Stomach (tissue), 4 donors: ENCODE data around the gene HNRNPK.

Experiments used
- EP300 ChIP-seq: sonication (generic); formaldehyde crosslinking; IDR thresholded peaks from one replicate; pipeline ENCODE4 v1.6.1; 2017; ENCODE audit warnings: antibody characterized with exemption
- POLR2AphosphoS5 ChIP-seq, 3 donors: sonication (generic); formaldehyde crosslinking; IDR thresholded peaks; one replicate each; pipeline ENCODE4 v1.6.1; 2016; ENCODE audit warnings: antibody characterized with exemption in 3 of 3
- TF ChIP-seq, protein P1 (sequence below), 7 experiments: fragments of 450-650 bp in 4 of 7; fragments of 200-600 bp in 3 of 7; sonication (generic) in 3 of 7; IDR thresholded peaks; one replicate each; pipeline ENCODE4 v1.5.1; 2016 to 2019; ENCODE audit warnings: antibody characterized with exemption in 7 of 7, control low read depth in 2 of 7, mild to moderate bottlenecking in 1 of 7

DNA sequence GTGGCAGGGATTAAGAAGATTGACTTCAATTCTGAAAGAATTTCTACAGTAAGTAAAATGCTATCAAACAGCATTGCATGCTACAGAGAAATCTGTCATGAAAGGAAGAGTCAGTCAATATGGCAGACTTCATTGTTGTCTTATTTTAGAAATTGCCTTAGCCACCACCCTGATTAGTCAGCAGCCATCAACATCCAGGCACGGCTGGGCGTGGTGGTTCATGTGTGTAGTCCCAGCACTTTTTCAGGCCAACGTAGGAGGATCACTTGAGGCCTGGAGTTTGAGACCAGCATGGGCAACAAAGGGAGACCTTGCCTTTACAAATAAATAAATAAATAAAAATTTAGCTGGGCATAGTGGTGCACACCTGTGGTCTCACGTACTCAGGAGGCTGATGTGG is 47.2 kb upstream of the HNRNPK start:
- TF ChIP-seq, protein P1, sequence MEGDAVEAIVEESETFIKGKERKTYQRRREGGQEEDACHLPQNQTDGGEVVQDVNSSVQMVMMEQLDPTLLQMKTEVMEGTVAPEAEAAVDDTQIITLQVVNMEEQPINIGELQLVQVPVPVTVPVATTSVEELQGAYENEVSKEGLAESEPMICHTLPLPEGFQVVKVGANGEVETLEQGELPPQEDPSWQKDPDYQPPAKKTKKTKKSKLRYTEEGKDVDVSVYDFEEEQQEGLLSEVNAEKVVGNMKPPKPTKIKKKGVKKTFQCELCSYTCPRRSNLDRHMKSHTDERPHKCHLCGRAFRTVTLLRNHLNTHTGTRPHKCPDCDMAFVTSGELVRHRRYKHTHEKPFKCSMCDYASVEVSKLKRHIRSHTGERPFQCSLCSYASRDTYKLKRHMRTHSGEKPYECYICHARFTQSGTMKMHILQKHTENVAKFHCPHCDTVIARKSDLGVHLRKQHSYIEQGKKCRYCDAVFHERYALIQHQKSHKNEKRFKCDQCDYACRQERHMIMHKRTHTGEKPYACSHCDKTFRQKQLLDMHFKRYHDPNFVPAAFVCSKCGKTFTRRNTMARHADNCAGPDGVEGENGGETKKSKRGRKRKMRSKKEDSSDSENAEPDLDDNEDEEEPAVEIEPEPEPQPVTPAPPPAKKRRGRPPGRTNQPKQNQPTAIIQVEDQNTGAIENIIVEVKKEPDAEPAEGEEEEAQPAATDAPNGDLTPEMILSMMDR (IDR thresholded peaks at IDR 0.05) = no peak
- no peak for TF ChIP-seq POLR2AphosphoS5 (IDR thresholded peaks at IDR 0.05)
- TF ChIP-seq EP300 = no peak
